Fibroblast of the conjunctiva (primary cell): ENCODE measurements around the gene FPR2.
"Not testable (repeated sequence)": the region's sequence is repeated elsewhere in the genome, so short reads cannot be mapped to it uniquely, and the experiment has no call there.

ENCODE experiments used
- DNase-seq: peaks from one replicate; pipeline ENCODE4 v3.0.0-alpha.2; 2010; ENCODE audit warnings: low read depth

FPR2 gene

GRCh38 chr19:51760697-51761356, at the start of gene FPR2:
Gene FPR2 (plus strand): TSS chr19:51761180. CDS start chr19:51768659, 7,479 bp downstream.
- no peak for DNase-seq

- DNase-seq: no peak
These were observed 49.3 kb upstream of the FPR2 start for GRCh38 chr19:51711702-51712101.

- DNase-seq: no peak
These were observed 48.4 kb upstream of the FPR2 start for GRCh38 chr19:51712461-51713081.

GRCh38 chr19:51713319-51714285, 47.4 kb upstream of the FPR2 start:
- no peak for DNase-seq

GRCh38 chr19:51714848-51715247, 46.1 kb upstream of the FPR2 start:
- no peak for DNase-seq

GRCh38 chr19:51715850-51716249, 45.1 kb upstream of the FPR2 start:
- DNase-seq: no peak

- no peak for DNase-seq
These were observed 44.1 kb upstream of the FPR2 start for GRCh38 chr19:51716925-51717324.

- DNase-seq: no peak
These were observed 41.6 kb upstream of the FPR2 start for GRCh38 chr19:51719251-51719988.

GRCh38 chr19:51721905-51722304, 39.1 kb upstream of the FPR2 start:
- DNase-seq: no peak

- DNase-seq: no peak
These were observed 38.5 kb upstream of the FPR2 start for GRCh38 chr19:51722492-51722891.

- DNase-seq: no peak
These were observed 36.4 kb upstream of the FPR2 start for GRCh38 chr19:51724543-51724942.

GRCh38 chr19:51726049-51726448, 34.9 kb upstream of the FPR2 start:
- DNase-seq: peak; percentile 60

- DNase-seq: peak; percentile 55
These were observed 33.6 kb upstream of the FPR2 start for GRCh38 chr19:51727349-51727880.

- DNase-seq: no peak
These were observed 31.2 kb upstream of the FPR2 start for GRCh38 chr19:51729781-51730180.

- DNase-seq: no peak
These were observed 27.0 kb upstream of the FPR2 start for GRCh38 chr19:51733742-51734522.

GRCh38 chr19:51735759-51736449, 25.1 kb upstream of the FPR2 start:
- DNase-seq: no peak

GRCh38 chr19:51737389-51737788, 23.6 kb upstream of the FPR2 start:
- no peak for DNase-seq

GRCh38 chr19:51737924-51738323, 23.1 kb upstream of the FPR2 start:
- DNase-seq: no peak

- not testable (repeated sequence) for DNase-seq
These were observed 22.5 kb upstream of the FPR2 start for GRCh38 chr19:51738523-51738922.

GRCh38 chr19:51739466-51740213, 21.3 kb upstream of the FPR2 start:
- no peak for DNase-seq
